GM18858 (cell line): ENCODE data around the gene PDCD5.
"Not testable (repeated sequence)": the region's sequence is repeated elsewhere in the genome, so short reads cannot be mapped to it uniquely, and the experiment has no call there.

Source experiments
- ATAC-seq: cut with Tn5 transposase; IDR thresholded peaks from one replicate; pipeline ENCODE4 v1.9.1; 2021; ENCODE audit not compliant: unreplicated experiment

PDCD5 gene

GRCh38 chr19:32580901-32581704 lies at the start of gene PDCD5:
Gene PDCD5 (plus strand): TSS chr19:32581190. CDS start chr19:32581262, 72 bp downstream.
- peak; percentile 75 for ATAC-seq

GRCh38 chr19:32532233-32532632 lies 48.8 kb upstream of the PDCD5 start:
- no peak for ATAC-seq

- ATAC-seq, result no peak
These were observed 43.4 kb upstream of the PDCD5 start for GRCh38 chr19:32537580-32537979.

GRCh38 chr19:32539240-32539916 lies 41.6 kb upstream of the PDCD5 start:
- ATAC-seq, result no peak

GRCh38 chr19:32540621-32541020 lies 40.4 kb upstream of the PDCD5 start:
- no peak for ATAC-seq

- not testable (repeated sequence) for ATAC-seq
These were observed 39.6 kb upstream of the PDCD5 start for GRCh38 chr19:32541376-32541775.

GRCh38 chr19:32542477-32543108 lies 38.4 kb upstream of the PDCD5 start:
- no peak for ATAC-seq

- ATAC-seq, result no peak
These were observed 37.7 kb upstream of the PDCD5 start for GRCh38 chr19:32543115-32543900.

GRCh38 chr19:32544917-32545316 lies 36.1 kb upstream of the PDCD5 start:
- no peak for ATAC-seq

- ATAC-seq, result no peak
These were observed 30.3 kb upstream of the PDCD5 start for GRCh38 chr19:32550666-32551065.

- ATAC-seq, result no peak
These were observed 25.2 kb upstream of the PDCD5 start for GRCh38 chr19:32555786-32556185.

GRCh38 chr19:32558607-32559228 lies 22.3 kb upstream of the PDCD5 start:
- ATAC-seq, result no peak

- no peak for ATAC-seq
These were observed 17.2 kb upstream of the PDCD5 start for GRCh38 chr19:32563761-32564160.

GRCh38 chr19:32566246-32566830 lies 14.7 kb upstream of the PDCD5 start:
- no peak for ATAC-seq

GRCh38 chr19:32567486-32567885 lies 13.5 kb upstream of the PDCD5 start:
- no peak for ATAC-seq

GRCh38 chr19:32570081-32570785 lies 10.8 kb upstream of the PDCD5 start:
- ATAC-seq, result no peak

- not testable (repeated sequence) for ATAC-seq
These were observed 9.4 kb upstream of the PDCD5 start for GRCh38 chr19:32571471-32572075.

GRCh38 chr19:32572700-32573491 lies 8.1 kb upstream of the PDCD5 start:
- not testable (repeated sequence) for ATAC-seq

- ATAC-seq, result no peak
These were observed 7.5 kb upstream of the PDCD5 start for GRCh38 chr19:32573492-32573794.
